22Rv1 (cell line): ENCODE data around the gene MYH14.

Source experiments
- H3K27ac ChIP-seq: fragments of 450-650 bp; 2 replicates; pipeline ENCODE4 v1.5.1; 2017
- ZFX ChIP-seq: fragments of 450-650 bp; IDR thresholded peaks from 2 replicates; pipeline ENCODE4 v1.6.1; 2017; ENCODE audit warnings: antibody characterized with exemption, borderline replicate concordance
- TF ChIP-seq, protein P1 (sequence below): fragments of 450-650 bp; IDR thresholded peaks from 2 replicates; pipeline ENCODE4 v1.5.1; 2017; ENCODE audit warnings: mild to moderate bottlenecking

Gene MYH14

DNA sequence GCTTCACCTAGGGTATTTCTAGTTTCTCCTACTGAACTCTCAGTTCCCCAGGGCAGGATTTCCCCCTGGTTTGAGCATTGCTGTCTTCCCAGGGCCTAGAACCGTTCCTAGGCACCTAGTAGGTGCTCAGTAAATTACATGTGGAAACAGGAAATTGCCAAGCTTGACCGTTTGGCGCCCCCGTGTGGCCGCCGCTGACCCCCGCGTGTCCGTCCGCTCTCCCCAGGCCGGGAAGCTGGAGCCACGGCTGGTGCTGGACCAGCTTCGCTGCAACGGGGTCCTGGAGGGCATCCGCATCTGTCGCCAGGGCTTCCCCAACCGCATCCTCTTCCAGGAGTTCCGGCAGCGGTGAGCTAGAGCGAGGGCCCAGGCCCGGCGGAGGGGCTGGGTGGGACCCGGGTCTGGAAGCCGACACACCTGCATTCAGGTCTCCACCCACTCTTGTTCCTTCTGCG is 55.5 kb downstream of the MYH14 start:
- TF ChIP-seq, protein P1, sequence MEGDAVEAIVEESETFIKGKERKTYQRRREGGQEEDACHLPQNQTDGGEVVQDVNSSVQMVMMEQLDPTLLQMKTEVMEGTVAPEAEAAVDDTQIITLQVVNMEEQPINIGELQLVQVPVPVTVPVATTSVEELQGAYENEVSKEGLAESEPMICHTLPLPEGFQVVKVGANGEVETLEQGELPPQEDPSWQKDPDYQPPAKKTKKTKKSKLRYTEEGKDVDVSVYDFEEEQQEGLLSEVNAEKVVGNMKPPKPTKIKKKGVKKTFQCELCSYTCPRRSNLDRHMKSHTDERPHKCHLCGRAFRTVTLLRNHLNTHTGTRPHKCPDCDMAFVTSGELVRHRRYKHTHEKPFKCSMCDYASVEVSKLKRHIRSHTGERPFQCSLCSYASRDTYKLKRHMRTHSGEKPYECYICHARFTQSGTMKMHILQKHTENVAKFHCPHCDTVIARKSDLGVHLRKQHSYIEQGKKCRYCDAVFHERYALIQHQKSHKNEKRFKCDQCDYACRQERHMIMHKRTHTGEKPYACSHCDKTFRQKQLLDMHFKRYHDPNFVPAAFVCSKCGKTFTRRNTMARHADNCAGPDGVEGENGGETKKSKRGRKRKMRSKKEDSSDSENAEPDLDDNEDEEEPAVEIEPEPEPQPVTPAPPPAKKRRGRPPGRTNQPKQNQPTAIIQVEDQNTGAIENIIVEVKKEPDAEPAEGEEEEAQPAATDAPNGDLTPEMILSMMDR = peak; percentile 78
- TF ChIP-seq ZFX = no peak
- H3K27ac ChIP-seq = no peak overlapping the region

GRCh38 chr19:50261446-50261970 is 58.1 kb downstream of the MYH14 start:
- TF ChIP-seq ZFX = no peak
- TF ChIP-seq, protein P1 = no peak
- no peak overlapping the region for H3K27ac ChIP-seq

GRCh38 chr19:50263176-50263575 is 59.8 kb downstream of the MYH14 start:
- TF ChIP-seq ZFX = no peak
- TF ChIP-seq, protein P1 = no peak

DNA sequence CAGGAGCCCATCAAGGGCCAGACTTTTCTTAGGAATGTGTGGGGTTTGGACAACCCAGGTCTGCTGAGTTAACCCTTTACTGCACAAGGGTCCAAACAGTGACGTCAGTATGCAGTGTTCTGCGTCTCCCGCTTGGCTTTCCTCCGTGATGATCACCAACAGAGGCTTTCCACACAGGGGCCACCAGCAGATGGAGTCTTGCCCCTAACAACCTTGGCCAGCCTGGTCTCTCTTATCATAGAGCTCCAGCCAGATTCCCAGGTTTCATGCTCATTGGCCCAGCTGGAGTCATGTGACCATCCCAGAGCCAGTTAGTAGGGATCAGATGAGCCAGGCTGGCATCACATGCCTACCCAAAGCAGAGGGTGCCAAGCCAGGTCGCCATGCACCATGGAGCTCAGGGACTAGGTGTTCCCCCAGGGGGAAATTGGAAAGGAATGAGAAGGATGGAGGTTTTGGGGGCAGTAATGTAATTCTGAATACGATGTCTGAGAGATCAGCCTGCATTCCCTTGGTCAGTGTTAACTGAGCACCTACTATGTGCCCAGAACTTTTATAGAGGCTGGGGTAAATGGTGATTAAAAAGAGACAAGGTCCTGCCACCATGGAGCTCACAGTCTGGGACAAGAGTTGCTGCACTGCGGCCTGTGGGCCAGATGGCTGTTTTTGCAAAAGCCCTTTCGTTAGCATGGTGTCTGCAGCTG is 61.2 kb downstream of the MYH14 start:
- no peak overlapping the region for H3K27ac ChIP-seq
- no peak for TF ChIP-seq ZFX
- TF ChIP-seq, protein P1 = no peak

More at GRCh38 chr19:50263176-50263575, 59.8 kb downstream of the MYH14 start:
- no peak overlapping the region for H3K27ac ChIP-seq

GRCh38 chr19:50266041-50266440 is 62.6 kb downstream of the MYH14 start:
- no peak for TF ChIP-seq ZFX
- TF ChIP-seq, protein P1 = no peak
- peak overlapping the region; percentile 42 for H3K27ac ChIP-seq

- TF ChIP-seq, protein P1 = no peak
- TF ChIP-seq ZFX = no peak
- H3K27ac ChIP-seq = peak overlapping the region; percentile 42
Measured at GRCh38 chr19:50266896-50267295, 63.5 kb downstream of the MYH14 start.

DNA sequence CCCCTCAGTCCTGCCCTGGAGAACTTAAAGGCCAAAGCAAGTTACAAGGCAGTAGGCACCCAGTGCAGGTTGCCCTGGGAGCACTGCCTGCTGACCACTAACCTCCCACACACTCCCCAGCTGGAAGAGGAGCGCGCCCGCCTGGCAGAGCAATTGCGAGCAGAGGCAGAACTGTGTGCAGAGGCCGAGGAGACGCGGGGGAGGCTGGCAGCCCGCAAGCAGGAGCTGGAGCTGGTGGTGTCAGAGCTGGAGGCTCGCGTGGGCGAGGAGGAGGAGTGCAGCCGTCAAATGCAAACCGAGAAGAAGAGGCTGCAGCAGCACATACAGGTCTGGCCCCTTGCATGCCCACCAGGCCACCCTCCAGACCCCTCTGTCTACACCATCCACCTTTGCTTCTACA is 64.6 kb downstream of the MYH14 start:
- TF ChIP-seq, protein P1 = no peak
- no peak for TF ChIP-seq ZFX
- no peak overlapping the region for H3K27ac ChIP-seq
